Bone marrow (tissue), 2 donors: ENCODE results near the gene COX6A2.
A peak's percentile ranks its signal among the peaks of the same experiment; 100 is the strongest.
"Not testable (repeated sequence)": the region's sequence is repeated elsewhere in the genome, so short reads cannot be mapped to it uniquely, and the experiment has no call there.

ENCODE experiments used
- DNase-seq, 2 donors: peaks; one replicate each; lab custom pipeline; 2025; lab: John Stamatoyannopoulos, UW

The COX6A2 gene

DNA sequence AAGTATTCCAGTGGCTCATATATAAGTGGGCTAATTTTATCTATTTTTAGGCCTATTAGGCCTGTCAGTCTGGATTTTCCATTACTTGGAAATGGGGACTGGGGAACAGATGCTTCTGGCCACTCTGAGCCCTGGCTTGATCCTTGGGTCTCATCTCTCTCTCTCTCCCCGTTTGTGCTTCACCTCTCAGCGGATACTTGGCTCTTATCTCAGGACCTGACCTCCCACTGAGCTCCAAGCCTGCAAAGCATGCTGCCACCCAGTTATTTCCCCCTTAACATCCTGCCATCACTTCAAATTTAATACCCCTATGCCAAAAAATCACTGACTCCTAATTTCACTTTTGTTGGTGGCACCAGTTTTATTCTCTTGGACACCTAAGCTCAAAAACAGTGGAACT is 10.3 kb upstream of the COX6A2 start:
- no peak for DNase-seq

DNA sequence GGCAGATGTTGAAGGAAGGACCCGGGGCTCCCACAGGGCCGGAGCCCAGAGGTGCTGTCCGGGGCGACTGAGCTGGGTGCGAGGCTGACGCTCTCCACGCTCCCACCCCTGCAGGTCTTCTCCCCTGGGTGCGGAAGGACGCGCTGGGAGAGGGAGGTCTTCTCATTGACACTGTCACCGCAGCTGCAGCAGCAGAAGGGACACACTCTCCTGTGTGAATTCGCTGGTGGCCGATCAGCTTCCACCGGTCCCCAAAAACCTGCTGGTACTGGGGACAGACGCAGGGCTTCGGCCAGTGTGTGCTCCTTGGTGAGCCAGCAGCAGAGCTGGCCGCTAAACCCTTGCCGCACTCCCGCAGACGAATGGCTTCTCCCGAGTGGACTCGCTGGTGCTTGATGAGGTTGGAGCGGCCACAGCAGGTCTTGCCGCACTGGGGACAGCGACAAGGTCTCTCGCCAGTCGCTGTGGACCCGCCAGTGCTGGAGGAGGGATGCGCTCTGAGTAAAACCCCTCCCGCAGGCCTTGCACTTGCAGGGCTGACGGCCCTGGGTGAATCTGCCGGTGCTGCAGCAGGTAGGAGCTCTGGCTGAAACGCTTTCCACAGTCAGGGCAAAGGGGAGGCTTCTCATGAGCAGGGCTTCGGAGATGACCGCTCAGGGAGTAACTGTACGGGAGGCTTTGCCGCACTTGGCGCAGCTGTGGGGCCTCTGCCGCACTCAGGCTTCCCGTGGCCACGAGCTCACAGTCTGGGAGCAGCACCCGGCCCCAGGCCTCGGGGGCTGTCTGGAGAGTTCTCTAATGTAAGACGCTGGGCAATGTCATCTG is 8.3 kb upstream of the COX6A2 start:
- DNase-seq = no peak

DNA sequence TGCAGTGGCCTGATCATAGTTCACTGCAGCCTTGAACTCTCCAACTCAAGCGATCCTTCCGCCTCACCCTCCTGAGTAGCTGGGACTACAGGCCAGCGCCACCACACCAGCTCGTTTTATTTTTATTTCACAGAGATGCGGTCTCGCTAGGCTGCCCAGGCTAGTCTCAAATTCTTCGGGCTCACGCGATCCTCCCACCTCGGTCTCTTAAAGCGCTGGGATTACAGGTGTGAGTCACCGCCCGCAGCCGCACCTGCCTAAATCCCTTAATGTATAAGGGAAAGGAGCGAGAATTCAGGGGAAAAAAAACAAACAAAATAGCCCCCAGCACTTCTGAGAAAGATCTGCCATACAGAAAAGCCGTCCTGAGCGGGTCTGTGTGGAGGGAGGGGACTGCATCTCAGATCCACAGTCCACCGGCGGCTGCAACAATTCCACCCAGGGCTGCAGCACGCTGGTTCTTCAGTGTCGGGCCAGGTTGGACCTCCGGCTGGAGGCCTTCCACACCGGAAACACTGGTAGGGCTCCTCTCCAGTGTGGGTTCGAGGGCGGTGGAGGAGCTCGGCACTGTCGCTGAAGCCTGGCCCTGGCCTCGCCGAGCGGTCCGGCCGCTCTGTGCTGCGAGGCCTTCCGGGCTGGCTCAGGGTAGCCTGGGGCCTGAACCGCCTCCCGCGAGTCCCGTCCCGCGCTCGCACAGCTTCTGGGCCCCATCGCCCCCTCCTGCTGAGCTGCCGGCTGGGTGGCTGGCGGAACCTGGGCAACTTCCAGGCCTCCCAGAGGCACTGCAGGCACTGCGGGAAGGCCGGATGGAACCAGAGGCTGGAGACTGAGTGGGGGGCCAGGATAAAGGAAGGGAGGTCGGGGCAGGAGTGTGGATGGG is 7.4 kb upstream of the COX6A2 start:
- no peak for DNase-seq

DNA sequence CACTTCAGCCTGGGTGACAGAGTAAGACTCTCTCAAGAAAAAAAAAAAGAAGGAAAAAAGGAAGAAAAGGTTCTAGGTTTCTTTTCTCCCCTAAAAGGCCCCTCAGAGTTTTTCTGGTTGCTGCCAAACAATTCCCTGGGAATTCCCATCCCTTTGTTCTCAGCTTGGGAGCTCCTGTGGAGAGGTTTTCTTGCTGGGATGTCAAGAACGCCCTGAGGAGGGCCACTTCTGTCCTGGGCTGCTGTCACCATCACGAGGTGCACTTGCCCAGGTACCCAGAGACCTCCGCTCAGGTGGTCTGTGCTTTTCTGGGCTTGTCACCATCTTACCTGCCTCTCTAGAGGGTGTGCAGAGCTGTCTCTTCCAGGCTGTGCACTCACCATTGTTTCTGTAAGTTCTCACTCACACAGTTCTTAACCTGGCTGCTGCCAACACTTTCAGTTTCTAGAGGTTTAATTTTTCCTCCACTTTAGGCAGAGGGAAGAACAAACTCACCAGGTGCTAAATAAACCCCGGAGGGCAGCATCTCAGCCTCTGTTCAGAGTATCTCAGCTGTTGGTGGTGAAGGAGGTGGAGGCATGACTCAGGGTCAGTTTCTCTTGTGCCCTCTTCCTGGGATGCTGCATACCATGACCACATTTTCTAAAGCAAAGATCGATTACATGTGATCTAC is 2.4 kb upstream of the COX6A2 start:
- no peak for DNase-seq

DNA sequence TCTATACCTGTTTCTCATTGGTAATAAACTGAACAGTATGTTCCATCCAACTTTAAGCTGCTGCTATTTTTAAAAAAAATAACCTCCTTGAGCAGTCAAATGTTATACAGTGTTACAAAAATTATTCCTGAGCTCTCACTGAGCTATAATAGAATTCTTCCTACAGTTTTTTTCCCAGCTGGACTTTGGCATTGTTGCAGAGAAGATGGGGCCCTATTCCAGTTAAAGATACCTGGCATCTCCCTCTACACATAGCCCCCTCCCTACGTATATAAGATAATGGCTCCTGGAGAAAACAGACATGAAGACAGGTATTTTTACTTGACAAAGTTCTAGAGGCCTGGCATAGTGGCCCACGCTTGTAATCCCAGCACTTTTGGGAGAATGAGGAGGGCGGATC is 1.6 kb upstream of the COX6A2 start:
- no peak for DNase-seq

DNA sequence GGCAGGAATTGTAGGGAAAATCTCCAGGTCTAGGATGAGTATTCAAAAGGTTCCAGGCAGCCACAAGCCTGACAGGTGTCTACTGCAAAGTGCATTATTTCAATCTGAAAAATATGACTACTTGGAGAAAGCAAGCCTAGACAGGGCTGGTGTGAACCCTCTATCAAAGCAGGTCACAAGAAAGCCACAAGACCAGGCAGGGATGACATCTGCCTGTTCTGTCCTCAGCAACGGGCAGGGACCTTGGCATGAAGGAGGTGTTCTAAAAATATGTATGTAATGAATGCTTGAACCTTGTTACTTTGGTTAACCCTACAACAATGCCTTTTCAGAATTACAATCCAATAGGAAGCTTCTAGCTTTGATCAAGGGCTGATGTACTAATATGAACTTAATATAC is 1.2 kb upstream of the COX6A2 start:
- DNase-seq = no peak

DNA sequence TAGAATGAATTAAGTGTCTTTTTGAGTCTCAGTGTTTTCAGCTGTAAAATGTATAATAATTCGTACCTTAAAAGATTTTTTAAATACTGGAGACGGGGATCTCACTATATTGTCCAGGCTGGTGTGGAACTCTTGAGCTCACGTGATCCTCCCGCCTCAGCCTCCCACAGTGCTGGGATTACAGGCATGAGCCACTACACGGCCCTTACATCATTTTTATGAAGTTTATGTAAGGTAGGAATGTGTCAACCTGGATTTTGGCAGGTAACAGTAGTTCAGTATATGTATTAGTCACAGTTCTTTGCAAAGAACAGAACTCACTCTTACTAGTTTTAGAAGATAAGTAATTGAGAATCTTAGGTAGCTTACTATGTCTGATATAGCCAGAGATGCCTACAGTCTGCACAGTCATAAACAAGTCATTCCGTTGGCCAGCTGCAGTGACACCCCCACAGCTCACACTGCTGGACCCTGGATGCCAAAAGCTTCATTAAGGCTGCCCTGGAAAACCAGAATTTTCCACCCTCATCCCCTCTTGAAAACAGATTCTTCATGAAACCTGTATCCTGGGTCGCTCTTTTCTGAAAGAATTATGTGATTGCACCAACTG is 583 bp upstream of the COX6A2 start:
- no peak for DNase-seq

DNA sequence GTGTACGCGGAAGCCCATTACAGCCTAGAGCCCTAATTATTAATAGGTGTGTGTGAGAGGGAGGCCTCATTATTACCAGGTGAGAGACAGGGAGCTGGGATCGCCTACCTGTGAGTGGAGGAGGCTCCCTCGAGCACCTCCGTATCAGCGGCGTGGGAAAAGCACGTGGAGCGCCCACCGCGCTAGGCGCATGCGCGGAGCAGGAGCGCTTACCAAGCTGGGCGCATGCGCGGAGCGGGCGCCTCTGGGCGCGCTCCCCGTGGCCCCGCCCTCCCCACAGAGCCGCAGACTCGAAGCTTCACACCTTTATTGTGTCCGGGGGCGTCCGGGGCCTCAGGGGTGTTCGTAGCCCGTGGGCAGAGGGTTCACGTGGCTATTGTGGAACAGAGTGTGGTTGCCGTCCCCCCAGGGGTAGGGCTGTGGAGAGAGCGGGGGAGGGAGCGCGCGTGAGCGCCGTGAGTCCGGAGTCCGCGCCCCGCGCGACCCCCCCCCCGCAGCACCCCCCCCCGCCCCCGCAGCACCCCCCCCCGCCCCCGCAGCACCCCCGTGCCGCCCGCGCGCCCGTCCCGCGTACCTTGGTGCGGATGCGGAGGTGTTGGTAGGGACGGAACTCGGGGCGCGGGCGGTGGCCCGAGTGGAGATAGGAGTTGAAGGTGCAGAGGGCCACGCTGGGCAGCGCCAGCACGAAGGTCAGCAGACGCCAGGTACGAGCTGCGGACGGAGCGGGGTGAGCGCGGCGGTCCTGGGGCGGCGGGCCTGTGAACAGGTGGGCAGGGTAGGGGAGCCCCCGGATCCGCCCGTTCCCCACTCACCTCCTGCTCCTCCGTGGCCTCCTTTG is 500 bp downstream of the COX6A2 start:
- peak in 1 of 2 donors; percentile 30 for DNase-seq

DNA sequence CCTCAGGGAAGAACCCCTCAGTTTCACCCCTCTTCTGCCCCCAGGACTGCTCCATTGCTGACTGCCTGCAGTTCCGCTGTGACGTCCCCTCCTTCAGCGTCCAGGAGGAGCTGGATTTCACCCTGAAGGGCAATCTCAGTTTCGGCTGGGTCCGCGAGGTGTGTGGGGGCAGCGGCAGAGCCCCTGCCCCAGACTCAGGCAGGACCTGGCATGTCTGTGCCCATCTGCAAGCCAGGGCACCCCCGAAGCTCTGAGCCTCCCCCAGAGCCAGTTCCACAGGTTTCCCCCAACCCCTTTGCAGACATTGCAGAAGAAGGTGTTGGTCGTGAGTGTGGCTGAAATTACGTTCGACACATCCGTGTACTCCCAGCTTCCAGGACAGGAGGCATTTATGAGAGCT is 4.4 kb downstream of the COX6A2 start:
- no peak for DNase-seq

DNA sequence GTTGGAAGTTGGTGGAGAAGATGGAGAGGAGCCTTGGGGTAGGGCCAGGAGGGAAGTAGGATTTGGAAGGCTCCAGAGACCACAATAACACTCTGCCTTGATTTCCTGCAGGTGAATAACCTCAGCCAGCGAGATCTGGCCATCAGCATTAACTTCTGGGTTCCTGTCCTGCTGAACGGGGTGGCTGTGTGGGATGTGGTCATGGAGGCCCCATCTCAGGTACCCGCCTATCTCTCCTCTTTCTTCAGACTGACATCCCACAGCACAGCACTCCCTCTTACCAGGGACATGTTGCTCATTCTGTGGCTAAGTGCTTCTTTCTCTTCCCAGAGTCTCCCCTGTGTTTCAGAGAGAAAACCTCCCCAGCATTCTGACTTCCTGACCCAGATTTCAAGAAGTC is 4.9 kb downstream of the COX6A2 start:
- no peak for DNase-seq

DNA sequence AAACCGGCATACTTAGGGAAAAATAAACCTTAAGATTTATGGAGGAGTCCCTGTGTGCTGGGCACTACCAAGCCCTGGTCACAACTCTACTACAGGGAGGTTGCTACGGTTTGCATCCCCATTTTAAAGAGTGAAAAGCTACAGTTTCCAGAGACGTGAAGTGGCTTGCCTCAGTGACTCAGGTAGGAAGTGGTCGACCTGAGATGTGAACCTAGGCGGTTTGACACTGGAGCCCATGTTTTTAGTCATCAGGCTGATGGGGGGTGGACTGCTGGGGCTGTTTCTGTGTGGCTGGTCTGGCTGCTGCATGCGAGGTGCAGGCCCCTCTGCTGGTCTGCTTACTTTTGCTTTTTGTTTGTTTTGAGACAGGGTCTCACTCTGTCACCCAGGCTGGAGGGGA is 6.6 kb downstream of the COX6A2 start:
- DNase-seq = no peak

DNA sequence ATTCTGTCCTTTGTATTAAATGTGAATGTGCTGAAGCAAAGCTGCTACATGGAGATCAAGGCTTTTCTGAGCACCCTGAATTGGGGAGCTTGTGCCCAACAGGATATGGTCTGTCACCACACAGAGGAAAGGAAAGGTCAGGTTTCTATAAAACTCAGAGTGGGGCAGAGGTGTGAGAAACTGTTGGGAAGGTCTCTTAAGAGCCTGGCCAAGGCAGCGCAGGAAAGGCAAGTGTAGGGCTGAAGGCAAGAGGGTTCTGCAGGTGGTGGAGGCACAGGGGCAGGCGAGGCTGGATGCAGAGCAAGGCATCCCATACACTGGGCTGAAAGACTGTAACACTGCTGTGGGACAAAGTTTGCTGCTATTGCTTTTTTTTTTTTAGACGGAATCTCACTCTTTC is 8.1 kb downstream of the COX6A2 start:
- DNase-seq = no peak

DNA sequence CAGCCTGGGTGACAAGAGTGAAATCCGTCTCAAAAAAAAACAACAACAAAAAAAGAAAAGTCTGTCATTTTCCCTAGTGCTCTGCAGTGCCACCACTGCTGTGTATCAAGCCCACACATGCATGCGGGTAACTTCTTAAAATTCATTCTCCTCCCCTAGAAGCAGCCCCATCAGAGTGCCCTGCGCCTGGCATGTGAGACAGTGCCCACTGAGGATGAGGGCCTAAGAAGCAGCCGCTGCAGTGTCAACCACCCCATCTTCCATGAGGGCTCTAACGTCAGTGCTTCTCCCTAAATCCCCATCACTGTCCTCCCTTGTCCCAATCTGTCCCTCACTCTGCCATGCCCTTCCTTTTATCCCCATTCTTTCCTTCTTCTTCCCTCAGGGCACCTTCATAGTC is 10.2 kb downstream of the COX6A2 start:
- DNase-seq = no peak

DNA sequence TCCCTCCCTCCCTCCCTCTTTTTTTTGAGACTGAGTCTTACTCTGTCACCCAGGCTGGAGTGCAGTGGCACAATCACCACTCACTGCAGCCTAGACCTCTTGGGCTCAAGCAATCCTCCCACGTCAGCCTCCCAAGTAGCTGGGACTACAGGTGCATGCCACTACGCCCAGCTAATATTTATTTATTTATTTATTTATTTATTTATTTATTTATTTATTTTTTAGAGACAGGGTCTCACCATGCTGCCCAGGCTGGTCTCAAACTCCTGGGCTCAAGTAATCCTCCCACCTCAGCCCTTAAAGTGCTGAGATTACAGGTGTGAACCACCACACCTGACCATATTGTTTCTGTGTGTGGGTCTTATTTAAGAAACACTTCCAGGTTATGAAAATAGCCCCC is 11.1 kb downstream of the COX6A2 start:
- DNase-seq = not testable (repeated sequence)

DNA sequence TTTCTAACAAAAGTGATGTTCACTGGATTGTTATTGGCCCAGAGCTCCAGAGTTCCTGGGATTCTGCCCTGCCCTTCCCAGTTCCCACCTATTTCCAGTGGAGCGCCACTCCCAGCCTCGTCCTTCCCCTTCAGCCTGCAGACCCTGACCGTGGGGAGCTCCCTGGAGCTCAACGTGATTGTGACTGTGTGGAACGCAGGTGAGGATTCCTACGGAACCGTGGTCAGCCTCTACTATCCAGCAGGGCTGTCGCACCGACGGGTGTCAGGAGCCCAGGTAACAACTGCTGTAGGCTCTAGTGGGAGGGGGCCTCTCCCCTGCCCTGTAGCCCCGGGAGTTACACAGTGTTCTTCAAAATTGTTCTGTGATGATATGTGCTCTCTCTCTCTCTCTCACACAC is 11.8 kb downstream of the COX6A2 start:
- DNase-seq = no peak

DNA sequence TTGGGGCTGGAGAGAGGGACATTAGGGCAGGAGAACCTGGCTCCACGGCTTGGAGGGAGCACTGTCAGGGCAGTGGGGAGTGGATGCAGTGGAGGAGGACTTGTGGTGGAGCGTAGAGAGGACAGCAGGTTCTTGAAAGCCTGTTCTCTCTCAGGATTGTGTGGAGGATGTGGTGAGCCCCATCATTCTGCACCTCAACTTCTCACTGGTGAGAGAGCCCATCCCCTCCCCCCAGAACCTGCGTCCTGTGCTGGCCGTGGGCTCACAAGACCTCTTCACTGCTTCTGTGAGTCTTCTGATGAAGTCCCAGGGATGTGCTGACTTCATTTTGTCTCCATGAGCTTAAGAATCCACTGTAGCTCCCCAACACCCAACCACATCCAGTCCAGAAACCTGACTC is 13.5 kb downstream of the COX6A2 start:
- no peak for DNase-seq

DNA sequence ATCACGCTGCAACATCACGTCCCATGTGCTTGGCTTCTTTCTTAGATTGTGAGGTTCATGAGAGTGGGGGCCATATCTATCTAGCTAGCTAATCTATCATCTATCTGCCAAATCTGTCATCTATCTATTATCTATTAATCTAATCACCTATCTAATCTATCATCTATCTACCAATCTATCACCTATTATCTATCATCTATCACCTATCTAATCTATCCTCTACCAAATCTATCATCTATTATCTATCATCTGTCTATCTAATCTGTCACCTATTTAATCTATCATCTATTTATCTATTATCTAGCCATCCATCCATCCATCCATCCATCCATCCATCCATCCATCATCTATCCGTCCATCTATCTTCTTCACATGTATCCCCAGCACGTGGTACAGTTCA is 14.2 kb downstream of the COX6A2 start:
- DNase-seq = no peak

DNA sequence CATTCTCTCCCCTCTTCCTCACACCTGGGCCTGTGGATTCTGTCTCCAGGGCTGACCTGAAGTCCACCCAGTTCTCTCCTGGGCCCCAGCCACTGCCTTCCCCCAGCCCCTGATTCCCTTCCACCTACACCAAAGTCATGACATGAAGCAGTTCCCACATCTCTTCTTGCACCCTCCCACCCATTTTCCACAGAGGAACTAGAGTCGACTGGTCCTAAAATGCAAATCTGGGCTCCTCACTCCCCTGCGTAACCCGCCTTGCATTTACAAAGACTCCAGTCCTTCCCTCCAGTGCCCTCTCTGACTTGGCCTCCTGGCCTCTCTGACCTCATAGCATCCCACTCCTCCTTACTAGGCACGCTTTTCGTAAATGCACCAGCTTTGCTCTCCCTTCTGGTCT is 14.8 kb downstream of the COX6A2 start:
- DNase-seq = no peak

DNA sequence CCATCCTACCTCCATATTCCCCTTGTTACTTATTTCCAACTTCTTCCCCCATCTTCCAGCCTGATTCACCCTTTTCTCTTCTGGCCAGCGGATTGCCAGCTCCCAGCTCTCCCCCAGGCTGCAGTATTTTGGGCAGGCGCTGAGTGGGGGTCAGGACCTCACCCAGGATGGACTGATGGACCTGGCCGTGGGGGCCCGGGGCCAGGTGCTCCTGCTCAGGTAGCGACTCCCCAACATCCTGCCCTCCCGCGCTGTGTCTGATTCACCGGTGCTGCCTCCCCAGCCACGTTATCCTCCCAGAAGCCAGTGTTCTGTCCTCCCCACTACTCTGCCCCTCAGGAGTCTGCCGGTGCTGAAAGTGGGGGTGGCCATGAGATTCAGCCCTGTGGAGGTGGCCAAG is 15.4 kb downstream of the COX6A2 start:
- DNase-seq = no peak

DNA sequence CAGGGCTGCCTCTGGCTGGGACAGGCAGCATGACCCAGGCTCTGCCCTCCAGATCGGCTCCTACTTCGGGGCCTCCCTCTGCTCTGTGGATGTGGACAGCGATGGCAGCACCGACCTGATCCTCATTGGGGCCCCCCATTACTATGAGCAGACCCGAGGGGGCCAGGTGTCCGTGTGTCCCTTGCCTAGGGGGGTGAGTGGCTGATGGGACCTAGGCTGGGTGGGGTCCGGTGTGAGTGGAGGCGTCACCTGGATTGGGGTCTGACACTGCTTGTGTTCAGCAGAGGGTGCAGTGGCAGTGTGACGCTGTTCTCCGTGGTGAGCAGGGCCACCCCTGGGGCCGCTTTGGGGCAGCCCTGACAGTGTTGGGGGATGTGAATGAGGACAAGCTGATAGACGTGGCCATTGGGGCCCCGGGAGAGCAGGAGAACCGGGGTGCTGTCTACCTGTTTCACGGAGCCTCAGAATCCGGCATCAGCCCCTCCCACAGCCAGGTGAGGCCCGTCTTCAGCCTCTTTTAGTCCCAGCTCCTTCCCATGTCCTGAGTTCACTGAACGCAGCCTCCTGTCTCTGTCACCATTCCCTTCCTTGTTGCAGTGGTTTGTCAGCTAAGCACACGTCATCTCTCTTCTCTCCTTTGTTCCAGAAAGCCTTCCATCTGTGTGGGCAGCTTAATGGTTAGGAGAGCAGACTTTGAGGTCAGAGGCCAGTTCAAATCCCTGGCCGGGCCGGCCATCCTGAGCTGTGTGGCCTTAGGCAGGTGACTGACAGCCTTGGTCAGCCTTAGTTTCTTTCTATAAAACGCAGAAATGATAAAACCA is 16.9 kb downstream of the COX6A2 start:
- no peak for DNase-seq

DNA sequence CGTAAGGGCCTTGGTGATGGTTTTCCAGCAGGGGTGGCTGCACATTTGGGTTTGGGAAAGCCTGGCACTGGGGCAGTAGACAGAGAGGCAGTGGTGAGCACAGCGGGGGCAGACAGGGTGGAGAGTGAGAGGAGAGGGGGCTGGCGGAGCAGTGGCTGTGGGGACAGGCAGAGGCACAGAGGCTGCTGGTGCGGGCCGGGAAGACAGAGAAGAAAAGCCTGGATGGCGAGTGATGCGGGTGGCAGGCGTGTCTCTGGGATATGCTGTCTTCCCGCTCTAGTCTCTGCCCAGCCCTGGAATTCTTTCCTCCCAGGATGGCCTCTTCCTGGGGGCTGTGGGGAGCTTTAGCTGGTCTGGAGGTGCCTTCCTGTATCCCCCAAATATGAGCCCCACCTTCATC is 18.1 kb downstream of the COX6A2 start:
- no peak for DNase-seq
